COLO668 (cell line): Measurements from ENCODE around the gene PDE11A.

Source experiments
- DNase-seq: peaks from one replicate; lab custom pipeline; 2025; ENCODE audit not compliant: unreplicated experiment; lab: John Stamatoyannopoulos, UW

The PDE11A gene

DNA sequence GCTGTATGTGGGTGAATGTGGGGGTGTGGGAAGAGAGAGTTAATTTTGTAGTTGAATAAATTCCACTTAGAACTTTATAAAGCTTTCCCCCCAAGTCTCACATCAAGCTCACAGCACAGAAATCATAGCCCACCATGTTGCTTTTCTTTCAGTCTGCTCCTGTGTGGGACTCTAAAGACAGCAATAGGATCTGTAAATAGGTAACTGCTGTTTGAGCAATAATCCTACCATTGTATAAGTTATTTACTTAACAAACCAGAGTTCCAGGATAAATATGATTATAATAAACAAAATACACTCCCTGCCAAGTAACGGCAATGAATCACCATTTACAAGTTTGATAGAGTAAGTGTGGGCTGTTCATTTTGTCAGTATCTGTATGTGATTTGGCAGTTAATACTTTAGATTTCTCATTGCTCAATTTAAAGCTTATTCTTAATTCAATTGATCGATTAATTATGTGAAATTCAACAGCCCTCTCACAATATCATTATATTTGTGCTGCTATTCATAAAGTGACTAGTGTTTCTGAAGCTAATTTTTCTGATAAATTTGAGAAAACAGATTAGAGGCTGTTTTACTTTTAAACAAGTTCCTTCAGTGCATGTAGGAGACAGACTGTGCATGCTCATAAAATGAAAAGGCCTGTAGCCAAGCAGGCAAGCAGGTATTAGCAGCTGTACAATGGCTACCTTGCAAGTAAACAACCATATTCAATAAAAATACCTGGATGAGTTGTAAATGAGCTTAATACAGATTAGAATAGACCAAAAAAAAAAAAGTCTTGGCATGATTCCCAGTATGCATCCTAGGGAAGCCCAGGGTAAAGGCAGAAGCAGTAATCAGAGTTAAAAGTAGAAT lies 142.7 kb downstream of the PDE11A start:
- DNase-seq = no peak

DNA sequence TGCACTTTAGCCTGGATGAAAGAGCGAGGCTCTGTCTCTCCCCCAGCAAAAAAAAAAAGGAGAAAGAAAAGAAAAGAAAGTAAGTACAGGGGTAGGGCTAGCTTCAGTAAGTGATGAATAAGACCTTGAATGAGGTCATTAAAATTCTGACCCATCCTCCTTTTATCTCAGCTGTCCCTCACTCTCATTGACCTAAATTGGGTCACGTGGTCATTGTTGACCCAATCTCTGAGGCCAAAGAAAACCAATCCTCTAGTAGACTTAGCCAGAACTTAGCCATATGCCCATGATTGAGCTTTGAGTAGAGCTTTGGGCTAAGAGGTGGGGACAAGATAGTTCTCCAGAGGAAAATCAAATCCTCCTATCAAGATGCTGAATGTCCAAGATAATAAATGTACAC lies 149.3 kb downstream of the PDE11A start:
- DNase-seq = no peak

DNA sequence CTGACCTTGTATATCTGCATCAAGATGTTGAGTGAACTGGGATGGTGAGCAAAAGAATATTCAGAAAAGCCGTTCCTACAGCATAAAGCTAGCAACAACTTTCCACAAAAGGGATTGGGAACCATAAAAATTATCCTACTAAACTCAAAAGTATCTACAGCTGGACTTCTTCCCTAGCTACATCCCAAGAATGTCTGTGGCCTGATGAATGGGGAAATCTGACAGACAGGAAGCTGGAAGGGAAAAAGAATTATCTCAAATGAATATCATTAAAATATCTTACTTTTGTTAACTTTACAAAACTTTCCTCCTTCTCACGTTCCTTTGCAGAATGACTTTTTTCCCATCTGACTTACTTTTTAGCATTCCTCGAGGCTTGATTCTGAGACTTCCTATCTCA lies 150.9 kb downstream of the PDE11A start:
- DNase-seq = no peak

DNA sequence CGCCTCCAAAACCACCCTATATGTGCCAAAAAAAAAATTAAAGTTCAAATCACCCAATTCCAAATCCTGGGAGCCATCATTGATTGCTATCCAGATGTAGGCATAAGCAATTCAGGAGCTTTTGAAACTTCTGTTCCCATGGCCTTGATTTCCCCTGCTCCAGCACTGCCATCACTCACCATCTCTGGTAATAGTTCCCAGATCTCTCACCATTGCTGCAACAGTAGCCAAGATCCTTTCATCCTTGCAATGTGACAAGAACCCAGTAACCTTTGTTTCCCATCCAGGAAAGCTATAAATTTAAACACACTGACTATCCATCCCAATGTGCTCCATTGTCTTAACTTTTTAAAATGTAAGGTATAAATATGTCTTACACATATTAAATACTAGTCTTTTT lies 155.4 kb downstream of the PDE11A start:
- DNase-seq = no peak

DNA sequence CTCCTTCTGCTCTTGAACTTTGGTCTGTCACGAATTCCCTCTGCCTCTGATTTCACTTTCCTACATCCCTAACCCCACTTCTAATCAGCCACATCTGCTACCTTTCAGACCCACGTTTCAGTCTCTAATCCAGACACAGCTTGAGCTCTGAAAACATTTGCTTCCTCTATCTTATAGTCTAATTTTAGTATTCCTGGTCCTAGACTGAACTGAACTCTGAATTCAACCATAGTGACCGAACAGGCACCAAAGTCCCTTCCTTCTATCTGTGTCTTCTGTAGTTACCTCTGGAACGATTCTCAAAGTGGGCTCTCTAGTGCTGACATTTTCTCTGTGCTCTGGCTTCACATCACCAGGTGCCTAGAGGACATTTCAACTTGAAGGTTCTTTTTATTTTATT lies 156.2 kb downstream of the PDE11A start:
- no peak for DNase-seq

DNA sequence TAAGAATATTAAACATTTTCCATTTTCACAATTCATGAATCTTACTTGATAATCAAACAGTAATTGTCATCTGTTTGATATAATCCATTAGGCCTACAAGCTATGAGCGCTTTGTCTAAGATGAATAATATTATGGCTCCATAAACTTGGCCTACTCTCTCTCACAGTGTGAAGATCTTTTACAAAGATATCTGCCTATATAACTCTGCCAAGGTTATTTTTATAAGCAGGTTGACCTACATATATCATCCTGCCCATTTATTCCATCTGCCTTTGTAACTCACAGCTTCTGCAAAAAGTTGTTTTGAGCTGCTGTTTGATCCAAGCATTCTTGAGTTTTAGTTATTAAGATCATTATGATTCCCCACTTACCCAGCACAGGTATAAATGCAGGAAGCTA lies 158.3 kb downstream of the PDE11A start:
- DNase-seq = no peak

DNA sequence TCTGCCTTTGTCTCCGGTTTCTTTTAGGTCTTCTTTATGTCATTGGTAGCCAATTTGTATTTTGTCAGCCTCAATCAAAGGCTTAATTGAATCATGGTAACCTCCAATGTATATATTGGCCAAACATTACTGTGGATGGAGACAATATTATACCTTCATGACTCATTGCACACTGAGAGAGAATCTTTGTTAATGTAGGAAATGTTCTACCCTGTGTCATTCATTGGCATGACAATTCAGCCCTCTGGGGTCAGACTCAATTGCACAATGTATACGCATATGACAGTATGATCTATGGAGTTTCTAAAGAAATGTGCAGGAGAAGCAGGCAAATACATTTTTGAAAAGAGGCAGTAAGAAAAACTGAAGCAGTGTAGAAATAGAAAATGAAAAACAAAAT lies 162.6 kb downstream of the PDE11A start:
- no peak for DNase-seq

DNA sequence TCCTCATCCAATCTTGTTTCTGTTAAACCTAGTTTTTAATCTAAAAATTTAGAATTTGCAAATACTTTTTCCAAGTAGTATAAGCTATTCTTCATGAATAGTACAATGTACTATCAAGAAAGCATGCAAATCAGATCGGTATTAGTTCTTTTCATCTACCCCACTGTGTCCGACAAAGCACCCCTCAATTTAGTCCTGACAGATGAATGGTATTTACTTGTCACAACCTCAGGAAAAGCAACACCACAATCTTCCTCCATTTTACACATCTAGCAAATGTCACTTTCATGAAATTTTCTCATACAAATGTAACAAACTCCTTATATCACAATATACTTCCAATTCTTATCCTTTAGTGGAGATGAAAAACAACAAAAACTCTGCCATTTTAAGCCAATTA lies 163.8 kb downstream of the PDE11A start:
- no peak for DNase-seq

DNA sequence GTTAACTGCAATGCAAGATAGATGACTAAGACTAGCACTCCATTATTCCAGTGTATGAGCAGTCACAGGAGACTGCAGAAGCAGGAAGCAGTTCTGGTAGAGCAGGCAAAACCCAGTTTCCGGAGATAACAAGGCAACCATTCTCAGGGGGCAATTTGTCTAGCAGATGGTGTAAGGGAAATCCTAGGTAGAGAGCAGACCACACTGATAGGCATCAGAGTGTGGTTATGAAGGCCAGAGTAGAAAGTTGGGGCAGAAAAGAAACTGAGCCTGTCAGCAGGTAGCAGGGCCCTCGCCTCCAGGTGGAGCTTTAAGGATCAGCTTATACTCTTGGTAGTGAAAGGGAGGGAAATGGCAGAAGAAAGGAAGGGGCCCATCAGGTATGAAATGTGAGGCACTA lies 164.4 kb downstream of the PDE11A start:
- DNase-seq = no peak

DNA sequence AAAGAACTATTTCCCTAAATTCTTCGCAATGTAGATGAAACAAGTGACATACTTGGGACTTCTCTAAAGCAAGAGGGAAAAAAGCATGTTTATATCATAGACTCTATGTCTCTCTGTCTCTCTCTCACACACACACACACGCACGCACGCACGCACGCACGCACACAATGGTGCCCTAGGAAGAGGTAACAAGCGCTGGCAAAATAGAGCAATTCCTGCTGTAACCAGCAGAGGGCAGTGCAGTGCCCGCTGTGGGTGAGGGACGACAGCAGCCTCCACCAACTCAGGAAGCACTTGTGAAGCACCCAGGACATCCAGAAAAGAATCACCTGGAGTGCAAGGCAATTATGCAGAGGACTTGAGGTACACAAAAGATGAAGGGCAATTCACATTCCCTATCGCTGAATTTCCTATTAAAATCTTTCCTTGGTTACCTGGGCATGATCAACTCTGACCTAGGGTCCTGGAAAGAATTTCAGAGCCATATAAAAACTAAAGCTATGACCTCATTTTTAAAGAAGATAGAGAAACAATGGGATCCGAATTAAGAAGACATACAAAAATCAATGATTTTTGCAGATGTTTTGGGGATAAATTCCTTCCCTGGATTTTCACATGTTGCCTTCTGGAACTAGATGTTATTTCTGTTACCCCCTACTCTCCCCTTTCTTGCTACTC lies 166.4 kb downstream of the PDE11A start:
- DNase-seq = peak; percentile 67

DNA sequence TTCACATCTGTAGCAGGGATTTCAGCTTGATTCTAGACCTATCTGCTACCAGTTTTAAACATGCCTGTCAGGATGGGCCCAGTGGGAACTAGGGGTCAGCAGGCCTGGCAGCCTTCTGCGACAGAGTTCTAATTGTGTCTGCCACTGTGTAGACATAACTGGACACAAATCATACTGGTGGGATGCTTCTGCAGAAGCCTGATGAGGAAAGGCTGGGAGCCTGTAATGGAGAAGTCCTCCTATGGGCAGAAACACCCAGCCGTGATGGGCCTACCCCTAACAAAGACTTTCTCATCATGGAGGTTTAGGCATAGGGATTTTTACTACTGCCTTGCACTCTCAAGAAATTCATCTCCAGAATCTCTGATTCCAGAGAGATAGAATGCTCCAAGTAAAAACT lies 166.9 kb downstream of the PDE11A start:
- no peak for DNase-seq

DNA sequence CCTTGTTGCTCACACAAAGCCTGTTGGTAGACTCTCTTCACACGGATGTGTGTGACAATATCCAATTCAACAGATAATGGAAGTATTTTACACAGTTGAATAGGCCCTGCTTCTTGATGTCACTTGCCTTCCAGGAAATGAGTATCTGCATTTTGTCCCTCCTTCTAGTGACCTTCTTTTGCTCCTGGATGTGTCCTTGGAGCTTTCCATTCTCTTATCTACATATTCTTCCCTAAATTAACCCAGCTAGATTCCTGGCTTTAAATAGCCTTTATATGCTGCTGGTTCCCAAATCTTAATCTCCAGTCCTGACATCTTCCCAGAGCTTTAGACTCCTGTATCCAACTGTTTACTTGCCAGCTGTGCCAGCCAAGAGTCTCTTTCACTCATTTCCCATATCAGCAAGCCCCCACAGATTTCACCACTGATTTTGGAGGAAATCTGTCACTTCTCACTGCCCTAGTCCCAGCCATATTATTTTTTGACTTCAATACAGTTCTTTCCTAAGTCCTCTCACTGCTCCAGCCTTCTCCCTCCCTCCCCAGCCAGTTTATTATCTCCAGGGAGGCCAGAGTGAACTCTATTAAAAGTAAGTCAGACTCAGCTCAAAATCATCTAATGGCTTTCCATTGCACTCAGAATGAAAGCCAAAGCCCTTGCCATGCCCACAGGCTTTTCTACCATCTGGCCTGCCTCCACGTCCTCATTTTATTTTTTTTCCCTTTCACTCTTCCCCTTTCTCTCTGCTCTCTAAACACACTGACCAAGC lies 170.0 kb downstream of the PDE11A start:
- no peak for DNase-seq

DNA sequence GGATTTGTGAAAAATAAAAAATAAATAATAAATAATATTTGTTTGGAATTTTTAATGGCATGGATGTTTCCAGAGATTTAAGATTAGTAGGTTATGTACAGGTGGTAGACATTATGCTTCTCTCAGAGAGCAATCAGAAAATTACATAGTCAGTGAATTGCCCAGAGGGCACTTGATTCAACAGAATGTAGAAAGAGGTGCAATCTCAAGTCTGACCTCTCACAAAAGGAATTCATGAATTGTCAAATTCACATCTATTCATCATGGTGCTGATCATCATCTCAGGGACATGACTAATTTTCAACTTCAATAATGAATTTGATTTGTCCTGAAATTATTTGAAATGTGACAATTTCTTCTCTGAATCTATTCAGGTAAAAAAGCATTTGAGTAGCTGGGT lies 172.5 kb downstream of the PDE11A start:
- DNase-seq = no peak

DNA sequence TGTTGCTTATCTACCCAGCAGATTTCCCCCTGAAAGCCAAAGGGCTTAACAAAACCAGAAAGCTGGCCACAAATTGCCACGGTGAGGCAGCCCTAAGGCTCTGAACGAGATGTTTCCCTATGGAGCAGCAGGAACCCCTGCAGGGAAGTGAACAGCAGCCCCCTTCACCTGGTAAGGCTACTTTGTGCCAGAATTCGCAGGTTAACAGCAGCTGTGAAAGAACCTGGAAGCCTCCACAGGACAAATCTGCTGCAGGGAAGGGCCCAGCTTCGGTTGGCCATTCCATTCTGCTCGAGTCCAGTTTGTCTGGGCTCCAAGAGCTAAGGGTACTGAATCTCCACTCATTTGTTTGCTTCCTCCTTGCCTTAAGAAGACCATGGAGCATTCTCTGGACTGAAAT lies 175.3 kb downstream of the PDE11A start:
- DNase-seq = no peak

DNA sequence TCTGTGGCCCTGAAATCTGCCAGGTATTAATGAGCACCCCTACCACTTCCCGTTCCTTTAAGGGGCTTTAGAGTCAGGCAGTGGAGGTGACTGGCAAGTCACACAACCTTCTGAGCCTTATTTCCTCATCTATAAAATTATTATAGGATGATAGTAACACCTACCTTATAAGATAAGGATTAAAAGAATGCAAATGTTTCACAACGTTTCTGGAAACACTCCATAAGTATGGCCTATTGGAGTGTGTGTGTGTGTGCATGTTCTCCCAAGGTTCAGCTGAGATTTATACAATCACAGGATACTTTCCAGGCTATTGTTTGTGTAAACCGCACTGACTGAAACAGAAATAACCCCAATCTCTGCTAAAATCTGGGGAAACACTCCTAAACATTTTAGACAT lies 176.0 kb downstream of the PDE11A start:
- DNase-seq = no peak

DNA sequence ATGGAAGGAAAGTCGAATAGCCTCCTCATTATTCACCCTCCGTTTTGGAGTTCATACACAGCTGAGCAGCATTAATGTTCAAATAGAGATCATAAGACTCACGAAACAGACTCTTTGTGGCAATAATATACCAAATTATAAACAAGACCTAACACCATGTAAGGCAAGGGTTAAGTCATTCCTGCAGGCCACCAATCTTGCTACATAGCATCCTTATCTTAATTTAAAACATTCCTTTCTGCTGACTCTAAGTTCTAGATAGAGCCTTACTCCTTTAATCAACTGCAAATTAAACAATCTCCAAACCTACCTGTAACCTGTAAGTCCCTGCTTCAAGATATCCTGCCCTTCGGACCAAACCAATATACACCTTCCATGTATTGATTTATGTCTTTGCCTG lies 178.0 kb downstream of the PDE11A start:
- no peak for DNase-seq

DNA sequence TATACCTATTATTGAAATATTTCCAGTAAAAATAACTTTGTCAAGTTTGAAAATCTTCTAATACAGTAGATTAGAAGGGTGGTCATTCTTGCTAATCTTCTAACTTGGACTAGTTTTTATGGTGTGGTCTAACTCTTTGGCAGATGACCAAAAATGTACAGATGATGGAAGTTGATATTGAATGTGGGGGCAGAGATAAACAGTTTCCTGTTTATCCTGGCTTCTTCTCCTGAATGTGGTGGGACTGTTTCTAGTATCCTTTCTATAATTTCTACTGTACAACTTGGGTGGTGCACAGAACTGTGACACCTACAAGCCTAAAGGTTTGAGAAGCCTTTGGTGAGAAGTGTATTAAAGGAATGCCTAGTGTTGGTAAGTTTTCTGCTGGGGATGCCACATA lies 178.7 kb downstream of the PDE11A start:
- DNase-seq = no peak

DNA sequence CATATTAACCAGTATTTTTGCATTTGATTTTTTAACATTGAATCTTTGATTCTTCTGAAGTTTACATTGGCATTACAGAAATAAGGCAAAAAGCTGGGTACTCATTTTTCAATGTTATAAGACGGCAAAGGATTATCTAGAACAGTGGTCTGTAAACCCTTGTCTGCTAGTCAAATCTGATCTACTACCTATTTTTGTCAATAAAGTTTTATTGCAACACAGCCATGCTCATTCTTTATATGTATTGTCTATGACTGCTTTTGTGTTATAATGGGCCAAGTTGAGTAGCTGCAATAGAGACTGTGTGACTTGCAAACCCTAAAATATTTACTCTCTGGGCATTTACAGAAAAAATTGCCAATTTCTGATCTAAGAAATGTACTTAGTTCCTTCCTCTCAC lies 181.0 kb downstream of the PDE11A start:
- no peak for DNase-seq

DNA sequence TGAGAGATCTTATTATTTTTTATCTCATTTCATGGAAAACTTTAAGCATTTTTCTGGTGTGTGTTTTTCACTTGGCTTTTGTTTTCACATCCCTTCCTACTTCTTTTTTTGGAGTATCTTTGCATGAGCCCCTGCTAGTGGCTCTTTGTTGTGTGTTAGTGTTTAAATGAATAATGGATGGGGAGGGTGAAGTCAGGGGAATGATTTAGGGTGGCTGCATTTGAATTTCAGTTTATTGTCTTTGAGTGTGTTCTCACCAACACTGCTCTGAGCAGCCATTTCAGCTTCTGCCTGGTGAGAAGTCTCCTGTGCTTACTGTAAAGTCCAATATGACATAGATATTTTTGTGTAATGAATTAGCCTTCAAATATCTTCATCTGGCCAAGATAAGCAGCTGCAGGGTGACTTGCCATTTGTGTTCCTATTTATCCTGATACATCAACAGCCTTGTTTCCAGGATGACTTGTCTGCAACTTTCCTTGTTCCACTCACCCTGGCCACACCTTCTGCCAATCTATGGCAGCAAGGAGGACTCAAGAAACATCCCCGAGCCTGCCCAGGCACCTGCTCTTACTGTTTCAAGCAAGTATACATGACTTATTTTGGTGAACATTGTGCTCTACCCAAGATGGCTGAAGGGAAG lies 182.6 kb downstream of the PDE11A start:
- no peak for DNase-seq

DNA sequence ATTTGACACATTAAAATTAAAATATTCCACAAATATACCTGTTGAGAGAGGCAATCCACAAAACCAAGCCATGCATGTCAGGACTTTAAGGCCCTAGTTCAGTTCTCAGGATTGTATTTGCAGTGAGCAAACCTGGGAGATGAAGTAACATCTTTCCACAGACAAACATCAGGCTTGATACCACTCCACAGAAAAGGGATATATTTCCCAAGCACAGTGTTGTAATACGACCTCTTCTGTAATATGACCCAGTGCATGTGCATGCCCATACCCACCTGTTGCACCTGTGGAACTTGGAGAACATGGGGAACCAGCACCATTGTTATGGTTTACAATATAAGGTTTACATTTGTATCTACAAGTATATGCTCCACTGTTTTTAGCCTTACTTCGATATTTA lies 184.0 kb downstream of the PDE11A start:
- DNase-seq = peak; percentile 58

DNA sequence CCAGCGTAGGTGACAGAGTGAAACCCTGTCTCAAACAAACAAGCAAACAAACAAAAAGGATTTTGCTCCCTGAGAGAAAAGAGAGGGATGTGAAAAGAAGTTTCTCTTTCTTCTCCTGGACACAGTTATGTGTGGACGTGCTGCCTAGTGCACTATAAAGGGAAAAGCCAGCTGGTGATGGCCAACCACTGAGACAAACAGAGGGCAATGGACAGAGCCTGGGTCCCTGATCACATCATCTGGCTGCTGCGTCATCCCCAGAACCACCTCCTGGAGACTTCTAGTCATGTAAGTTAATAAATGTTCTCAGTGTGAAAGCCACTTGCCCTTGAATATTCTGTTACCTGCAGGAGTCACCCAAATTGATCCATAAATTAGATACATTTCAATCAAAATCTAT lies 184.9 kb downstream of the PDE11A start:
- no peak for DNase-seq
